ENCODE measurements around the gene RSF1. TPM values are rescaled to one million over a fixed set of nuclear protein-coding genes. Genes with fewer than 3 reads are reported as not detected.

The RSF1 gene
- total RNA-seq, 4 donors from 2014 or later, result 42.2 to 60.7 (median 46.6) TPM

GRCh38 chr11:77783025-77783424 lies 37.5 kb downstream of the RSF1 start:
- no peak for TF ChIP-seq CTCF (IDR thresholded peaks at IDR 0.05)
- DNase-seq (ENCODE audit: low spot score), result no peak
- no peak for ATAC-seq (ENCODE audit: low FRiP score)

- ATAC-seq (ENCODE audit: low FRiP score), result no peak
- no peak for DNase-seq (ENCODE audit: low spot score)
- TF ChIP-seq CTCF (IDR thresholded peaks at IDR 0.05), result no peak
These were observed 40.6 kb downstream of the RSF1 start for GRCh38 chr11:77779935-77780334.

GRCh38 chr11:77778549-77778948 lies 42.0 kb downstream of the RSF1 start:
- no peak for TF ChIP-seq CTCF (IDR thresholded peaks at IDR 0.05)
- ATAC-seq (ENCODE audit: low FRiP score) (no peak), DNase-seq (ENCODE audit: low spot score) (no peak)

- no peak for TF ChIP-seq CTCF (IDR thresholded peaks at IDR 0.05)
- ATAC-seq (ENCODE audit: low FRiP score), result no peak
- DNase-seq (ENCODE audit: low spot score), result no peak
These were observed 42.4 kb downstream of the RSF1 start for GRCh38 chr11:77778118-77778517.

GRCh38 chr11:77776455-77776854 lies 44.1 kb downstream of the RSF1 start:
- ATAC-seq (ENCODE audit: low FRiP score), result no peak

GRCh38 chr11:77775936-77776335 lies 44.6 kb downstream of the RSF1 start:
- ATAC-seq (ENCODE audit: low FRiP score), result no peak
- DNase-seq (ENCODE audit: low spot score), result no peak
- no peak for TF ChIP-seq CTCF (IDR thresholded peaks at IDR 0.05)

More at GRCh38 chr11:77776455-77776854, 44.1 kb downstream of the RSF1 start:
- TF ChIP-seq CTCF (IDR thresholded peaks at IDR 0.05), result no peak
- DNase-seq (ENCODE audit: low spot score), result no peak

- ATAC-seq (ENCODE audit: low FRiP score), result no peak
- DNase-seq (ENCODE audit: low spot score), result no peak
- TF ChIP-seq CTCF (IDR thresholded peaks at IDR 0.05), result no peak
These were observed 49.4 kb downstream of the RSF1 start for GRCh38 chr11:77771135-77771534.
